Activated naive CD8-positive, alpha-beta T cell (primary cell): ENCODE data around the gene FMO5.
"Not testable (repeated sequence)": the region's sequence is repeated elsewhere in the genome, so short reads cannot be mapped to it uniquely, and the experiment has no call there.

Source experiments
- H3K27ac Mint-ChIP-seq: one replicate; pipeline ENCODE4 v1.8.0; 2021; ENCODE audit warnings: mixed read lengths
- H3K27me3 Mint-ChIP-seq: one replicate; pipeline ENCODE4 v1.8.0; 2021; ENCODE audit warnings: mixed read lengths
- H3K36me3 Mint-ChIP-seq: one replicate; pipeline ENCODE4 v1.8.0; 2021; ENCODE audit warnings: mixed read lengths
- H3K4me1 Mint-ChIP-seq: one replicate; pipeline ENCODE4 v1.8.0; 2021; ENCODE audit warnings: low read depth, mixed read lengths
- H3K4me3 Mint-ChIP-seq: one replicate; pipeline ENCODE4 v1.8.0; 2021; ENCODE audit warnings: mild to moderate bottlenecking, mixed read lengths
- H3K9me3 Mint-ChIP-seq: one replicate; pipeline ENCODE4 v1.8.0; 2021; ENCODE audit warnings: low read depth, mixed read lengths

Gene FMO5

GRCh38 chr1:147243841-147244240 is 18.7 kb upstream of the FMO5 start:
- peak overlapping the region; percentile 98 for H3K4me3 Mint-ChIP-seq
- H3K36me3 Mint-ChIP-seq: peaks cover 13% of the 10 kb centered on the region
- peaks cover 4% of the 10 kb centered on the region for H3K27me3 Mint-ChIP-seq
- H3K9me3 Mint-ChIP-seq: no peaks in the 10 kb centered on the region
- H3K27ac Mint-ChIP-seq: peak overlapping the region; percentile 76
- H3K4me1 Mint-ChIP-seq: peaks cover 55% of the 10 kb centered on the region

- H3K27ac Mint-ChIP-seq: peak overlapping the region; percentile 76
- no peaks in the 10 kb centered on the region for H3K9me3 Mint-ChIP-seq
Observed at GRCh38 chr1:147243228-147243685, 18.1 kb upstream of the FMO5 start.

GRCh38 chr1:147242449-147243227 is 17.5 kb upstream of the FMO5 start, which contains the start of gene CHD1L:
TSS of gene CHD1L (plus strand) at chr1:147242684. CDS start at chr1:147242704, 20 bp downstream.
- Mint-ChIP-seq H3K9me3 (no peaks in the 10 kb centered on the region), H3K4me1 (peaks cover 47% of the 10 kb centered on the region), H3K4me3 (peak within 1 kb of the TSS; percentile 98), H3K27ac (peak within 1 kb of the TSS; percentile 79), H3K36me3 (peaks cover 9% of the 10 kb centered on the region), H3K27me3 (peaks cover 4% of the 10 kb centered on the region)

More at GRCh38 chr1:147243228-147243685, 18.1 kb upstream of the FMO5 start:
- H3K36me3 Mint-ChIP-seq: peaks cover 9% of the 10 kb centered on the region
- peaks cover 4% of the 10 kb centered on the region for H3K27me3 Mint-ChIP-seq
- peaks cover 51% of the 10 kb centered on the region for H3K4me1 Mint-ChIP-seq
- peak overlapping the region; percentile 98 for H3K4me3 Mint-ChIP-seq

GRCh38 chr1:147241934-147242448 is 16.9 kb upstream of the FMO5 start:
- peaks cover 9% of the 10 kb centered on the region for H3K36me3 Mint-ChIP-seq

GRCh38 chr1:147240131-147240721 is 15.1 kb upstream of the FMO5 start:
- not testable (repeated sequence) for H3K27ac Mint-ChIP-seq, H3K9me3 Mint-ChIP-seq, H3K36me3 Mint-ChIP-seq, H3K4me3 Mint-ChIP-seq, H3K27me3 Mint-ChIP-seq
- peaks cover 23% of the 10 kb centered on the region for H3K4me1 Mint-ChIP-seq

More at GRCh38 chr1:147241934-147242448, 16.9 kb upstream of the FMO5 start:
- Mint-ChIP-seq H3K4me1 (peaks cover 40% of the 10 kb centered on the region), H3K4me3 (peak overlapping the region; percentile 82), H3K27ac (peak overlapping the region; percentile 79), H3K9me3 (no peaks in the 10 kb centered on the region), H3K27me3 (peaks cover 4% of the 10 kb centered on the region)

- Mint-ChIP-seq H3K27me3 (peaks cover 4% of the 10 kb centered on the region), H3K4me1 (peaks cover 13% of the 10 kb centered on the region), H3K9me3 (no peaks in the 10 kb centered on the region), H3K27ac (no peak overlapping the region), H3K36me3 (peaks cover 4% of the 10 kb centered on the region), H3K4me3 (no peak overlapping the region)
Observed at GRCh38 chr1:147238925-147239820, 14.0 kb upstream of the FMO5 start.

GRCh38 chr1:147238053-147238902 is 13.1 kb upstream of the FMO5 start:
- Mint-ChIP-seq H3K27me3 (peaks cover 4% of the 10 kb centered on the region), H3K9me3 (no peaks in the 10 kb centered on the region), H3K36me3 (no peaks in the 10 kb centered on the region), H3K4me3 (no peak overlapping the region), H3K27ac (no peak overlapping the region), H3K4me1 (peaks cover 4% of the 10 kb centered on the region)

- Mint-ChIP-seq H3K4me1 (peaks cover 3% of the 10 kb centered on the region), H3K4me3 (no peak overlapping the region), H3K9me3 (no peaks in the 10 kb centered on the region), H3K27ac (no peak overlapping the region), H3K27me3 (peaks cover 4% of the 10 kb centered on the region), H3K36me3 (no peaks in the 10 kb centered on the region)
Observed at GRCh38 chr1:147236959-147237791, 12.0 kb upstream of the FMO5 start.

- Mint-ChIP-seq H3K4me1 (no peaks in the 10 kb centered on the region), H3K36me3 (no peaks in the 10 kb centered on the region)
Observed at GRCh38 chr1:147236448-147236847, 11.3 kb upstream of the FMO5 start.

GRCh38 chr1:147235822-147236221 is 10.7 kb upstream of the FMO5 start:
- no peak overlapping the region for H3K4me3 Mint-ChIP-seq
- no peaks in the 10 kb centered on the region for H3K4me1 Mint-ChIP-seq
- H3K27me3 Mint-ChIP-seq: peaks cover 5% of the 10 kb centered on the region
- no peaks in the 10 kb centered on the region for H3K36me3 Mint-ChIP-seq
- no peaks in the 10 kb centered on the region for H3K9me3 Mint-ChIP-seq
- H3K27ac Mint-ChIP-seq: no peak overlapping the region

More at GRCh38 chr1:147236448-147236847, 11.3 kb upstream of the FMO5 start:
- H3K27ac Mint-ChIP-seq: no peak overlapping the region
- H3K4me3 Mint-ChIP-seq: no peak overlapping the region
- H3K27me3 Mint-ChIP-seq: peaks cover 5% of the 10 kb centered on the region
- H3K9me3 Mint-ChIP-seq: no peaks in the 10 kb centered on the region

- not testable (repeated sequence) for H3K36me3 Mint-ChIP-seq, H3K27ac Mint-ChIP-seq, H3K4me3 Mint-ChIP-seq, H3K4me1 Mint-ChIP-seq, H3K27me3 Mint-ChIP-seq, H3K9me3 Mint-ChIP-seq
Observed at GRCh38 chr1:147233903-147234302, 8.8 kb upstream of the FMO5 start.

- H3K9me3 Mint-ChIP-seq, H3K36me3 Mint-ChIP-seq, H3K27me3 Mint-ChIP-seq, H3K4me1 Mint-ChIP-seq, H3K27ac Mint-ChIP-seq, H3K4me3 Mint-ChIP-seq: not testable (repeated sequence)
Observed at GRCh38 chr1:147231032-147231431, 5.9 kb upstream of the FMO5 start.
